ENCODE results near the gene GSTM2.

The GSTM2 gene

GRCh38 chr1:109716570-109717090, 48.8 kb downstream of the GSTM2 start:
- no peak overlapping the region for H3K4me3 ChIP-seq (ENCODE audit: low read length)
- DNase-seq (ENCODE audit: low read depth, low spot score): no peak
- no peak overlapping the region for H3K27ac ChIP-seq (ENCODE audit: low read length)
- H3K4me1 ChIP-seq (ENCODE audit: control insufficient read depth, insufficient read depth, low read length): no peaks in the 10 kb centered on the region
- H3K36me3 ChIP-seq (ENCODE audit: control insufficient read depth, insufficient read depth, low read length): no peaks in the 10 kb centered on the region
- H3K9me3 ChIP-seq (ENCODE audit: control insufficient read depth, insufficient read depth, low read length): no peaks in the 10 kb centered on the region
- WGBS (ENCODE audit: insufficient coverage, insufficient read length): no CpG with 5 or more reads among the region's 3 CpGs
- no peaks in the 10 kb centered on the region for H3K27me3 ChIP-seq (ENCODE audit: control insufficient read depth, insufficient read depth, low read length)

GRCh38 chr1:109717729-109718128, 49.9 kb downstream of the GSTM2 start:
- DNase-seq (ENCODE audit: low read depth, low spot score): no peak
- no CpG with 5 or more reads among the region's 5 CpGs for WGBS (ENCODE audit: insufficient coverage, insufficient read length)
- H3K9me3 ChIP-seq (ENCODE audit: control insufficient read depth, insufficient read depth, low read length): no peaks in the 10 kb centered on the region
- H3K27ac ChIP-seq (ENCODE audit: low read length): no peak overlapping the region
- H3K4me1 ChIP-seq (ENCODE audit: control insufficient read depth, insufficient read depth, low read length): no peaks in the 10 kb centered on the region
- no peaks in the 10 kb centered on the region for H3K36me3 ChIP-seq (ENCODE audit: control insufficient read depth, insufficient read depth, low read length)
- H3K27me3 ChIP-seq (ENCODE audit: control insufficient read depth, insufficient read depth, low read length): no peaks in the 10 kb centered on the region
- H3K4me3 ChIP-seq (ENCODE audit: low read length): no peak overlapping the region

- Histone ChIP-seq H3K36me3 (ENCODE audit: control insufficient read depth, insufficient read depth, low read length) (no peaks in the 10 kb centered on the region), H3K4me3 (ENCODE audit: low read length) (no peak overlapping the region), H3K4me1 (ENCODE audit: control insufficient read depth, insufficient read depth, low read length) (no peaks in the 10 kb centered on the region), H3K9me3 (ENCODE audit: control insufficient read depth, insufficient read depth, low read length) (no peaks in the 10 kb centered on the region), H3K27ac (ENCODE audit: low read length) (no peak overlapping the region), H3K27me3 (ENCODE audit: control insufficient read depth, insufficient read depth, low read length) (no peaks in the 10 kb centered on the region)
- DNase-seq (ENCODE audit: low read depth, low spot score): no peak
- WGBS (ENCODE audit: insufficient coverage, insufficient read length): no CpG with 5 or more reads among the region's 2 CpGs
These were observed 50.6 kb downstream of the GSTM2 start for GRCh38 chr1:109718495-109718894.

GRCh38 chr1:109719337-109719837, 51.5 kb downstream of the GSTM2 start:
- DNase-seq (ENCODE audit: low read depth, low spot score): no peak
- Histone ChIP-seq H3K4me1 (ENCODE audit: control insufficient read depth, insufficient read depth, low read length) (no peaks in the 10 kb centered on the region), H3K36me3 (ENCODE audit: control insufficient read depth, insufficient read depth, low read length) (no peaks in the 10 kb centered on the region), H3K27ac (ENCODE audit: low read length) (no peak overlapping the region), H3K9me3 (ENCODE audit: control insufficient read depth, insufficient read depth, low read length) (no peaks in the 10 kb centered on the region), H3K27me3 (ENCODE audit: control insufficient read depth, insufficient read depth, low read length) (no peaks in the 10 kb centered on the region), H3K4me3 (ENCODE audit: low read length) (no peak overlapping the region)
- WGBS (ENCODE audit: insufficient coverage, insufficient read length): 100% methylated on average over 1 of the region's 5 CpGs

GRCh38 chr1:109721042-109721441, 53.2 kb downstream of the GSTM2 start:
- H3K4me3 ChIP-seq (ENCODE audit: low read length): no peak overlapping the region
- no peaks in the 10 kb centered on the region for H3K9me3 ChIP-seq (ENCODE audit: control insufficient read depth, insufficient read depth, low read length)
- H3K27me3 ChIP-seq (ENCODE audit: control insufficient read depth, insufficient read depth, low read length): no peaks in the 10 kb centered on the region
- no peak for DNase-seq (ENCODE audit: low read depth, low spot score)
- no peak overlapping the region for H3K27ac ChIP-seq (ENCODE audit: low read length)
- WGBS (ENCODE audit: insufficient coverage, insufficient read length): no CpG with 5 or more reads among the region's 5 CpGs
- H3K4me1 ChIP-seq (ENCODE audit: control insufficient read depth, insufficient read depth, low read length): no peaks in the 10 kb centered on the region
- H3K36me3 ChIP-seq (ENCODE audit: control insufficient read depth, insufficient read depth, low read length): no peaks in the 10 kb centered on the region

- Histone ChIP-seq H3K9me3 (ENCODE audit: control insufficient read depth, insufficient read depth, low read length) (no peaks in the 10 kb centered on the region), H3K27ac (ENCODE audit: low read length) (no peak overlapping the region), H3K36me3 (ENCODE audit: control insufficient read depth, insufficient read depth, low read length) (no peaks in the 10 kb centered on the region), H3K4me3 (ENCODE audit: low read length) (no peak overlapping the region), H3K4me1 (ENCODE audit: control insufficient read depth, insufficient read depth, low read length) (no peaks in the 10 kb centered on the region), H3K27me3 (ENCODE audit: control insufficient read depth, insufficient read depth, low read length) (no peaks in the 10 kb centered on the region)
- no peak for DNase-seq (ENCODE audit: low read depth, low spot score)
- WGBS (ENCODE audit: insufficient coverage, insufficient read length): no CpG with 5 or more reads among the region's 1 CpG
These were observed 54.1 kb downstream of the GSTM2 start for GRCh38 chr1:109721971-109722370.

GRCh38 chr1:109722908-109723691, 55.2 kb downstream of the GSTM2 start:
- no CpG with 5 or more reads among the region's 7 CpGs for WGBS (ENCODE audit: insufficient coverage, insufficient read length)

More at GRCh38 chr1:109722908-109723691, 55.2 kb downstream of the GSTM2 start:
- no peak for DNase-seq (ENCODE audit: low read depth, low spot score)
- Histone ChIP-seq H3K27me3 (ENCODE audit: control insufficient read depth, insufficient read depth, low read length) (no peaks in the 10 kb centered on the region), H3K4me3 (ENCODE audit: low read length) (no peak overlapping the region), H3K36me3 (ENCODE audit: control insufficient read depth, insufficient read depth, low read length) (no peaks in the 10 kb centered on the region), H3K27ac (ENCODE audit: low read length) (no peak overlapping the region), H3K9me3 (ENCODE audit: control insufficient read depth, insufficient read depth, low read length) (no peaks in the 10 kb centered on the region), H3K4me1 (ENCODE audit: control insufficient read depth, insufficient read depth, low read length) (no peaks in the 10 kb centered on the region)

All from iPS DF 6.9 (cell line).